GM12878 (cell line): ENCODE measurements around the gene DHRS12. TPM values are rescaled to one million over a fixed set of nuclear protein-coding genes. Genes with fewer than 3 reads are reported as not detected.
A peak's percentile ranks its signal among the peaks of the same experiment; 100 is the strongest.

Experiments
- ATAC-seq: fragments of 200-7000 bp; cut with Tn5 transposase; 3 replicates; pipeline ENCODE4 v1.9.1; 2020; ENCODE audit warnings: mild to moderate bottlenecking, moderate library complexity
- BruUV-seq: library from RNA; stranded (reverse); fragments of 400-500 nt; replicated peaks from 2 replicates; lab custom pipeline; 2021; lab: Mats Ljungman, UMichigan
- CTCF ChIA-PET: fragments of 300-600 bp; sonication (Branson Sonifier 250); formaldehyde crosslinking; extraction: SDS; loops from one replicate; lab custom pipeline; 2021; ENCODE audit warnings: inconsistent platforms; lab: Yijun Ruan, JAX
- POLR2A ChIA-PET: fragments of 350-600 bp; formaldehyde crosslinking; extraction: SDS; loops from one replicate; lab custom pipeline; 2021; ENCODE audit warnings: inconsistent platforms; lab: Charles Lee
- RAD21 ChIA-PET: fragments of 300-600 bp; sonication (Branson Sonifier 250); formaldehyde crosslinking; loops from one replicate; lab custom pipeline; 2023; ENCODE audit warnings: antibody characterized with exemption; ENCODE audit not compliant: unreplicated experiment; lab: Charles Lee
- SMC1A ChIA-PET: fragments of 300-600 bp; sonication (Branson Sonifier 250); formaldehyde crosslinking; loops from one replicate; lab custom pipeline; 2023; ENCODE audit not compliant: unreplicated experiment, uncharacterized antibody; lab: Charles Lee
- DNase-seq: peaks from one replicate; pipeline ENCODE4 v3.0.0-alpha.2; 2011; ENCODE audit warnings: low read depth, low spot score
- FAIRE-seq: peaks from 3 replicates; lab custom pipeline; 2011; peaks lifted over from hg19 to GRCh38; lab: Jason Lieb, UNC
- H2AFZ ChIP-seq: 2 replicates; pipeline ENCODE4 v1.6.0; 2011; ENCODE audit warnings: low read depth, low read length, control low read depth; ENCODE audit not compliant: control insufficient read depth
- H3K27ac ChIP-seq: 2 replicates; pipeline ENCODE4 v1.5.1; 2011; ENCODE audit warnings: control low read depth; ENCODE audit not compliant: control insufficient read depth, insufficient read depth
- H3K27me3 ChIP-seq, 2 experiments: replicated peaks in 1 of 2; 2 replicates each; pipeline versions ENCODE4 v1.6.0 to v1.6.1; 2011; ENCODE audit warnings: low read length in 1 of 2; ENCODE audit not compliant: control insufficient read depth in 2 of 2, insufficient read depth in 2 of 2
- H3K36me3 ChIP-seq, 2 experiments: 2 replicates each; pipeline ENCODE4 v1.5.1; 2011; ENCODE audit warnings: low read length in 1 of 2; ENCODE audit not compliant: control insufficient read depth in 2 of 2, insufficient read depth in 2 of 2
- H3K4me1 ChIP-seq: 2 replicates; pipeline ENCODE4 v1.6.1; 2011; ENCODE audit warnings: mild to moderate bottlenecking, low read length, moderate library complexity, mixed read lengths; ENCODE audit not compliant: control insufficient read depth, insufficient read depth
- H3K4me2 ChIP-seq: 2 replicates; pipeline ENCODE4 v1.6.0; 2011; ENCODE audit warnings: control low read depth; ENCODE audit not compliant: control insufficient read depth, insufficient read depth
- H3K4me3 ChIP-seq: fragments of 200-600 bp; sonication (generic); 2 replicates; pipeline ENCODE4 v1.5.1; 2016
- H3K79me2 ChIP-seq: 2 replicates; pipeline ENCODE4 v1.6.0; 2011; ENCODE audit warnings: low read length; ENCODE audit not compliant: control insufficient read depth, insufficient read depth
- H3K9ac ChIP-seq: 2 replicates; pipeline ENCODE4 v1.8.0; 2011; ENCODE audit warnings: low read length, control low read depth, mixed read lengths; ENCODE audit not compliant: control insufficient read depth, insufficient read depth
- H3K9me3 ChIP-seq: replicated peaks from 3 replicates; pipeline ENCODE4 v1.5.1; 2011; ENCODE audit warnings: mild to moderate bottlenecking, low read length; ENCODE audit not compliant: control insufficient read depth, insufficient read depth
- H4K20me1 ChIP-seq: 2 replicates; pipeline ENCODE4 v1.6.0; 2011; ENCODE audit not compliant: control insufficient read depth, insufficient read depth
- BHLHE40 ChIP-seq, 2 experiments: fragments of 450-650 bp in 1 of 2; IDR thresholded peaks; 2 replicates each; pipeline ENCODE4 v1.6.1; 2011 to 2017; ENCODE audit warnings: low read depth in 2 of 2, borderline replicate concordance in 1 of 2, improper control_type of control experiment in 1 of 2, low read length in 1 of 2, mild to moderate bottlenecking in 1 of 2
- IKZF2 ChIP-seq, 2 experiments: fragments of 450-650 bp; IDR thresholded peaks; 2 replicates each; pipeline ENCODE4 v1.6.1; 2017; ENCODE audit warnings: mild to moderate bottlenecking in 2 of 2, moderate library complexity in 2 of 2
- ZNF384 ChIP-seq: IDR thresholded peaks from 2 replicates; pipeline ENCODE4 v1.6.1; 2012; ENCODE audit warnings: low read depth, mild to moderate bottlenecking, low read length, improper control_type of control experiment, borderline replicate concordance
- WGBS: methylation state at CpG from one replicate; pipeline ENCODE4 v1.1.6; 2016; ENCODE audit warnings: low lambda C conversion rate; ENCODE audit not compliant: insufficient replicate concordance, insufficient coverage; ENCODE audit errors: missing lambda C conversion rate; 5-methylcytosine and 5-hydroxymethylcytosine counted together
- in situ Hi-C: fragments of 300-500 bp; cut with MboI; formaldehyde crosslinking; loops from 9 replicates; pipeline ENCODE4 v1.14.3; 2018; ENCODE audit warnings: mixed read lengths
- intact Hi-C: fragments of 100-400 bp; cut with micrococcal nuclease; formaldehyde crosslinking; loops from one replicate; pipeline ENCODE4 v1.14.2; 2022; ENCODE audit not compliant: unreplicated experiment
- polyA plus RNA-seq, 11 experiments: library from polyadenylated mRNA; depleted of rRNA in 4 of 11; unstranded in 6 of 11; stranded (reverse) in 5 of 11; fragments of >200 nt; fragmentation: Nextera tagmentation in 4 of 11; fragmentation: Illumina TruSeq in 1 of 11; extraction: Ambion mirVana in 4 of 11; extraction: Trizol in 1 of 11; gene quantifications; 1 replicate in 1 of 11; 2 replicates in 10 of 11; pipeline versions ENCODE4 v1.2.1 to v1.2.3, GENCODE V29; 2011 to 2016; ENCODE audit warnings: inconsistent platforms in 2 of 11, missing spikeins in 2 of 11, low read depth in 1 of 11
- total RNA-seq, 4 experiments: library from RNA; depleted of rRNA in 3 of 4; stranded (reverse); fragments of >200 nt in 3 of 4; fragmentation: Illumina TruSeq in 1 of 4; extraction: Trizol in 1 of 4; gene quantifications; 2 replicates each; pipeline versions ENCODE4 v1.2.1 to v1.2.3, GENCODE V29; 2013 to 2021
- TF ChIP-seq, protein P1 (sequence below): fragments of 450-650 bp; formaldehyde crosslinking; IDR thresholded peaks from 2 replicates; pipeline ENCODE4 v1.4.0; 2022; ENCODE audit warnings: mild to moderate bottlenecking, moderate library complexity

DHRS12 gene
- total and polyA plus RNA-seq, 10 of the 15 experiments (the other 5 are each of a cell fraction or from before 2014, with no cell fraction given), result 2.9 to 11.3 (median 8.2) TPM

DNA sequence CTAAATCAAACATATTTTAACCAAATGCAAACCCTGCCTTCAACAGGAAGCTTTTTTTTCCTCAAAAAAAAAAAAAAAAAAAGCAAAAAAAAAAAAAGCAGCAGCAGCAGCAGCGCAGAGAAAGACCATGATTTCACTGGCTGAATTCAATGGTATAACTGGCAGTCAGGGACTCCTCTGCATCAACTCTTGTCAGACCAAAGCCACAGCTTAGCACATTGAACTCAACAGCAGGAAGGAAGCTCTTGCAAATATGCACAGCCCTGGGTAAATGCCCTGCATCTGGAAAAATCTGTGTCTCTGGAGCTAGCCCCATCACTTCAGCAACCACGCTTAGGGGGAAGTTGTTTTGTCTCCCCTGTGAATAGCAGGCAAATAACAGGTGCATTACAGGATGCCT, 17.6 kb upstream of the DHRS12 start:
- in situ Hi-C loops, result no loop called here
- Histone ChIP-seq H3K4me3 (no peak overlapping the region), H2AFZ (no peak overlapping the region; the same call in 1 of the 2 replicates), H3K4me2 (peak overlapping the region; percentile 11; the same call in 1 of the 2 replicates), H3K27ac (no peak overlapping the region), H3K9ac (no peak overlapping the region), H4K20me1 (no peaks in the 10 kb centered on the region), H3K27me3 (no peaks in the 10 kb centered on the region), H3K9me3 (no peaks in the 10 kb centered on the region)
- DNase-seq, result no peak
- intact Hi-C loops, result no loop called here
- ChIA-PET POLR2A (interaction anchor here (0.6 to 0.8 kb wide), 4 partner anchors 9 to 461 kb away, joined by 3 to 6 read pairs (median 4); no protein-coding TSS in a partner anchor), SMC1A (interaction anchor here (0.6 to 4.9 kb wide), 3 partner anchors 11 to 723 kb away, joined by 3 to 36 read pairs (median 4); no protein-coding TSS in a partner anchor), CTCF (interaction anchor here (0.7 to 6.3 kb wide), 7 partner anchors 9 to 306 kb away, joined by 3 to 44 read pairs (median 4); partner anchors contain the start of gene TMEM272)
- 13% methylated on average over 2 of the region's 2 CpGs for WGBS
- no TSS peak for BruUV-seq
- ATAC-seq, result no peak; the same call in 2 of the 3 replicates
- FAIRE-seq, result no peak
- peak; percentile 77; the same call in 1 of the 2 replicates for TF ChIP-seq ZNF384
- no peak for TF ChIP-seq IKZF2 (IDR thresholded peaks at IDR 0.05)
- no peak for TF ChIP-seq BHLHE40 (IDR thresholded peaks at IDR 0.05; ENCODE audit: borderline replicate concordance in 1 of 2, low read depth in 2 of 2, low read length in 1 of 2)
- TF ChIP-seq, protein P1, sequence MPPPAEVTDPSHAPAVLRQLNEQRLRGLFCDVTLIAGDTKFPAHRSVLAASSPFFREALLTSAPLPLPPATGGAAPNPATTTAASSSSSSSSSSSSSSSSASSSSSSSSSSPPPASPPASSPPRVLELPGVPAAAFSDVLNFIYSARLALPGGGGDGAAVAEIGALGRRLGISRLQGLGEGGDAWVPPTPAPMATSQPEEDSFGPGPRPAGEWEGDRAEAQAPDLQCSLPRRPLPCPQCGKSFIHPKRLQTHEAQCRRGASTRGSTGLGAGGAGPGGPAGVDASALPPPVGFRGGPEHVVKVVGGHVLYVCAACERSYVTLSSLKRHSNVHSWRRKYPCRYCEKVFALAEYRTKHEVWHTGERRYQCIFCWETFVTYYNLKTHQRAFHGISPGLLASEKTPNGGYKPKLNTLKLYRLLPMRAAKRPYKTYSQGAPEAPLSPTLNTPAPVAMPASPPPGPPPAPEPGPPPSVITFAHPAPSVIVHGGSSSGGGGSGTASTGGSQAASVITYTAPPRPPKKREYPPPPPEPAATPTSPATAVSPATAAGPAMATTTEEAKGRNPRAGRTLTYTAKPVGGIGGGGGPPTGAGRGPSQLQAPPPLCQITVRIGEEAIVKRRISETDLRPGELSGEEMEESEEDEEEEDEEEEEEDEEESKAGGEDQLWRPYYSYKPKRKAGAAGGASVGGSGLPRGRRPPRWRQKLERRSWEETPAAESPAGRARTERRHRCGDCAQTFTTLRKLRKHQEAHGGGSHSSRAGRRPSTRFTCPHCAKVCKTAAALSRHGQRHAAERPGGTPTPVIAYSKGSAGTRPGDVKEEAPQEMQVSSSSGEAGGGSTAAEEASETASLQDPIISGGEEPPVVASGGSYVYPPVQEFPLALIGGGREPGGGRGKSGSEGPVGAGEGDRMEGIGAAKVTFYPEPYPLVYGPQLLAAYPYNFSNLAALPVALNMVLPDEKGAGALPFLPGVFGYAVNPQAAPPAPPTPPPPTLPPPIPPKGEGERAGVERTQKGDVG (CRISPR knock-in tag), result no peak
- TF ChIP-seq, all 136 proteins: peak for 1
- Histone ChIP-seq H3K36me3 (no peaks in the 10 kb centered on the region), H3K79me2 (no peaks in the 10 kb centered on the region), H3K4me1 (peaks cover 30% of the 10 kb centered on the region)
- RAD21 ChIA-PET, result interaction anchor here (0.5 to 0.8 kb wide), 3 partner anchors 11 to 1427 kb away, joined by 3 to 4 read pairs (median 3); no protein-coding TSS in a partner anchor
